ENCODE results near the gene LIPE. TPM values are rescaled to one million over a fixed set of nuclear protein-coding genes. Genes with fewer than 3 reads are reported as not detected.
"Not testable (repeated sequence)": the region's sequence is repeated elsewhere in the genome, so short reads cannot be mapped to it uniquely, and the experiment has no call there.

Gene LIPE
- polyA plus RNA-seq, 1 experiment = 1.5 TPM

DNA sequence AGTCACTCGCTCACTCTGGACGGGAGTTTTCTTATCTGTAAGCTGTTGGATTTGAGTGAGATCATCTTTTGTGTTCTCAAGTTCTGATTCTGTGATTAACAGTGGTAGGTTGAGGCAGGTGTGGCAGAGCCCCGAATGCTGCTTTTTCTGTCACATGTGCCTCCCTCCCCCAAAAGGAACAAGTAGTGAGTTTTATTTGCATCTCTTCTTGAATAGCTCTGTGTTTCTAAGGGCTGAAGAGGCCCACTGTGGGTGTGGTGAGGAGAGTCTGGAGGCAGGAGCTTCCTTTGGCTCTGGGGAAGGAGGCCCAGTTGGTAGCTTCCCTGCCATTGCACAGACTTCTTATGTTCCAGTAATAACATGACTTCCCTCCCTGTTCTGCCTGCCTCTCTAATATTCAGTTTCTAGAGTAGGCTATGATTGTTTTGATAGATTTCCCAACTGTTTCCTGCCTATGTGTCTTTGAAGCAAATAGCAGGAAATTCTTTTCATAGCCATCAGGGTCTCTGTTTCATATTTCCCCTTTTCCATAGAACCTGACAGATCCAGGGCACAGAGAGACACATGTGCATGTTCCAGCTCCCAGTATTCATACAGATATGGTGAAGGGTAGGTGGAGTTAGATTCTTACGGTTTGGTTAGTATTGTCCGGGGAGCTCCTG lies 39.5 kb upstream of the LIPE start:
- Histone ChIP-seq H3K27ac (ENCODE audit: low read depth, low read length) (peak overlapping the region; percentile 31), H3K27me3 (ENCODE audit: control insufficient read depth, insufficient read depth, low read length) (peaks cover 10% of the 10 kb centered on the region), H3K4me3 (ENCODE audit: low read depth, low read length) (no peak overlapping the region), H3K9me3 (ENCODE audit: control insufficient read depth, insufficient read depth, low read length) (no peaks in the 10 kb centered on the region)
- DNase-seq (ENCODE audit: low read depth, low spot score) = no peak
- CTCF ChIA-PET = interaction anchor here (1.3 to 2.0 kb wide), 4 partner anchors 16 to 63 kb away, joined by 4 to 9 read pairs (median 8); no protein-coding TSS in a partner anchor
- POLR2A ChIA-PET = no interaction called here
- TF ChIP-seq, protein P1, sequence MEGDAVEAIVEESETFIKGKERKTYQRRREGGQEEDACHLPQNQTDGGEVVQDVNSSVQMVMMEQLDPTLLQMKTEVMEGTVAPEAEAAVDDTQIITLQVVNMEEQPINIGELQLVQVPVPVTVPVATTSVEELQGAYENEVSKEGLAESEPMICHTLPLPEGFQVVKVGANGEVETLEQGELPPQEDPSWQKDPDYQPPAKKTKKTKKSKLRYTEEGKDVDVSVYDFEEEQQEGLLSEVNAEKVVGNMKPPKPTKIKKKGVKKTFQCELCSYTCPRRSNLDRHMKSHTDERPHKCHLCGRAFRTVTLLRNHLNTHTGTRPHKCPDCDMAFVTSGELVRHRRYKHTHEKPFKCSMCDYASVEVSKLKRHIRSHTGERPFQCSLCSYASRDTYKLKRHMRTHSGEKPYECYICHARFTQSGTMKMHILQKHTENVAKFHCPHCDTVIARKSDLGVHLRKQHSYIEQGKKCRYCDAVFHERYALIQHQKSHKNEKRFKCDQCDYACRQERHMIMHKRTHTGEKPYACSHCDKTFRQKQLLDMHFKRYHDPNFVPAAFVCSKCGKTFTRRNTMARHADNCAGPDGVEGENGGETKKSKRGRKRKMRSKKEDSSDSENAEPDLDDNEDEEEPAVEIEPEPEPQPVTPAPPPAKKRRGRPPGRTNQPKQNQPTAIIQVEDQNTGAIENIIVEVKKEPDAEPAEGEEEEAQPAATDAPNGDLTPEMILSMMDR (IDR thresholded peaks at IDR 0.05; ENCODE audit: low read depth, low read length) = no peak

DNA sequence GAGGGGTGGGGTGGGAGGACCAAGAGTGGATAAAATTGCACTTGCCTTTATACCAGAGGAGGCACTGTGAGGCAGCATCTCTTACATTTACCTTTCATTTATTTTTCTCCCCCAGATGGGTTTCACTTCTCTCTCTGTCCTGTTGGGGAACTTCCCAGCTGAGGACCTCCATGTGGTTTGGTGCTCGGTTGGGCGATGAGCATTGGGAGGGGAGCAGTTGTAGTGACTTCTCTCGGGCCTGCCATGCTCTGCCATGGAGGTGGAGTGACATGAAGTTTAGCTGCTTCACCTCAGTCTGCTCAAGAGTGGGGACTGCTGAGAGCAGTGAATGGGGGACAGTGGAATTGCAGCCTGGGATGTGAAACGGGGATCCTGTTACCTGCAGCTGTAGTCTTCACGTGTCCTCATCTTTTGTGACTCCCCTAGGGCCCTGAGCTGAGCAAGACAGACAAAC lies 38.7 kb upstream of the LIPE start:
- Histone ChIP-seq H3K27me3 (ENCODE audit: control insufficient read depth, insufficient read depth, low read length) (peaks cover 10% of the 10 kb centered on the region), H3K27ac (ENCODE audit: low read depth, low read length) (peak overlapping the region; percentile 31), H3K4me3 (ENCODE audit: low read depth, low read length) (no peak overlapping the region), H3K9me3 (ENCODE audit: control insufficient read depth, insufficient read depth, low read length) (no peaks in the 10 kb centered on the region)
- DNase-seq (ENCODE audit: low read depth, low spot score) = no peak
- ChIA-PET CTCF (interaction anchor here (1.3 to 2.0 kb wide), 3 partner anchors 15 to 63 kb away, joined by 7 to 9 read pairs (median 8); no protein-coding TSS in a partner anchor), POLR2A (no interaction called here)
- TF ChIP-seq, protein P1 (IDR thresholded peaks at IDR 0.05; ENCODE audit: low read depth, low read length) = no peak

DNA sequence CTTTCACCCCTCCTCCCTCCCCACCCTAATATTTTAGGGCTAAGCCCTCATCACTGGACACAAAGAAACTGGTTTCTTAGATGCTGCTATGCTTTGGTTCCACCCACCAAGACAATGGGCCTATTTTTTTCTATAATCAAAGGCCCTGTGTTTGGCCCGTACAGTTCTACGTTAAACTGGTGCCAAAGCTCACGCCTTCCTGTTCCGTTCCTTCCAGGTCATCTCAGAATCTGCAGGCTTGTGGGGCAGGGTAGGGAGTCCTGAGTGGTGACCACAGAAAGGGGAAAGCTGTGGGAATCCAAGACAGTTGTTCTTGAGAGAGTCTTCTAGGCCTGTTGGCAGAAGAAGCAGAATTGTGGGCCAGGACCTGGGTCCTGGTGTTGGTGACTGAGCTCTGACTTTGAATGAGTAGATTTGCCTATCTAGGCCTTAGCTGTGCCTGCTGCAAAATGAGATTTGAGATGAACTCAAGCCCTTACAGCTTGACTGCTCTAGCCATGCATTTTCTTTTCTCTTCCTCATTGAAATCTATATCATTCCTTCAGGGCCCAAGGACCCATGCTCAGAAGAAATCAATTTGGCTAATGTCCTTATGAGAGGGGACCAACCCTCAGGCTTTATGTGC lies 34.6 kb upstream of the LIPE start:
- POLR2A ChIA-PET = no interaction called here
- no peak overlapping the region for H3K4me3 ChIP-seq (ENCODE audit: low read depth, low read length)
- CTCF ChIA-PET = interaction anchor here (0.7 to 1.4 kb wide), 3 partner anchors 11 to 23 kb away, joined by 5 to 8 read pairs (median 5); no protein-coding TSS in a partner anchor
- DNase-seq (ENCODE audit: low read depth, low spot score) = no peak
- TF ChIP-seq, protein P1 (IDR thresholded peaks at IDR 0.05; ENCODE audit: low read depth, low read length) = no peak
- peaks cover 4% of the 10 kb centered on the region for H3K27me3 ChIP-seq (ENCODE audit: control insufficient read depth, insufficient read depth, low read length)
- no peak overlapping the region for H3K27ac ChIP-seq (ENCODE audit: low read depth, low read length)
- no peaks in the 10 kb centered on the region for H3K9me3 ChIP-seq (ENCODE audit: control insufficient read depth, insufficient read depth, low read length)

DNA sequence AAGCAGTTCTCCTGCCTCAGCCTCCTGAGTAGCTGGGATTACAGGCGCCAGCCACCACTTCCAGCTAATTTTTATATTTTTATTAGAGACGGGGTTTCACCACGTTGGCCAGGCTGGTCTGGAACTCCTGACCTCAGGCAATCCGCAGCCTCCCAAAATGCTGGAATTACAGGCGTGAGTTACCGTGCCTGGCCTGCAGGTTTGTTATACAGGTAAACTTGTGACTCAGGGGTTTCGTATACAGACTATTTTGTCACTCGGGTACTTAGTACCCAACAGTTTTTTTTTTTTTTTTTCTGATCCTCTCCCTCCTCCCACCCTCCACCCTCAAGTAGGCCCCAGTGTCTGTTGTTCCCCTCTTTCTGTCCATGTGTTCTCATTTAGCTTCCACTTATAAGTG lies 34.0 kb upstream of the LIPE start:
- DNase-seq (ENCODE audit: low read depth, low spot score); POLR2A ChIA-PET; H3K9me3 ChIP-seq (ENCODE audit: control insufficient read depth, insufficient read depth, low read length); H3K4me3 ChIP-seq (ENCODE audit: low read depth, low read length); H3K27me3 ChIP-seq (ENCODE audit: control insufficient read depth, insufficient read depth, low read length); H3K27ac ChIP-seq (ENCODE audit: low read depth, low read length): not testable (repeated sequence)
- CTCF ChIA-PET = interaction anchor here (0.7 to 1.4 kb wide), 3 partner anchors 10 to 23 kb away, joined by 5 to 8 read pairs (median 5); no protein-coding TSS in a partner anchor

DNA sequence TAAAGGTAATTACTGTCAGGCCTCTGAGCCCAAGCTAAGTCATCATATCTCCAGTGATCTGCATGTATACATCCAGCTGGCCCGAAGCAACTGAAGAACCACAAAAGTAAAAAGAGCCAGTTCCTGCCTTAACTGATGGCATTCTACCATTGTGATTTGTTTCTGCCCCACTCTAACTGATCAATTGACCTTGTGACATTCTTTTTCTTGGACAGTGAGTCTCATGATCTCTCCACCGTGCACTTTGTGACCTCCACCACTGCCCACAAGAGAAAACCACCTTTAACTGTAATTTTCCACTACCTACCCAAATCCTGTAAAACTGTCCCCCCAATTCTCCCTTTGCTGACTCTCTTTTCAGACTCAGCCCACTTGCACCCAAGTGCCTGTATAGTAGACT lies 32.7 kb upstream of the LIPE start:
- TF ChIP-seq, protein P1 (IDR thresholded peaks at IDR 0.05; ENCODE audit: low read depth, low read length) = no peak
- H3K27ac ChIP-seq (ENCODE audit: low read depth, low read length) = no peak overlapping the region
- ChIA-PET CTCF (interaction anchor here (0.9 to 1.7 kb wide), 2 partner anchors 9 to 70 kb away, joined by 3 to 4 read pairs; no protein-coding TSS in a partner anchor), POLR2A (no interaction called here)
- peaks cover 5% of the 10 kb centered on the region for H3K27me3 ChIP-seq (ENCODE audit: control insufficient read depth, insufficient read depth, low read length)
- H3K9me3 ChIP-seq (ENCODE audit: control insufficient read depth, insufficient read depth, low read length) = no peaks in the 10 kb centered on the region
- H3K4me3 ChIP-seq (ENCODE audit: low read depth, low read length) = no peak overlapping the region
- DNase-seq (ENCODE audit: low read depth, low spot score) = no peak
